Hematopoietic multipotent progenitor cell treated with erythropoietin and hydrocortisone succinate and interleukin-3 and kit ligand, for 15 days (in vitro differentiated cells): Measurements from ENCODE around the gene TMEM109.

Source experiments
- DNase-seq: peaks from one replicate; pipeline ENCODE4 v3.0.0-alpha.2; 2015; ENCODE audit warnings: low spot score

Gene TMEM109

GRCh38 chr11:60925868-60926267, 11.9 kb downstream of the TMEM109 start:
- no peak for DNase-seq

- DNase-seq, result no peak
Measured at GRCh38 chr11:60926500-60926899, 12.5 kb downstream of the TMEM109 start.

GRCh38 chr11:60927061-60927592, 13.2 kb downstream of the TMEM109 start:
- no peak for DNase-seq

- DNase-seq, result no peak
Measured at GRCh38 chr11:60927600-60927999, 13.6 kb downstream of the TMEM109 start.

GRCh38 chr11:60928563-60929001, 14.6 kb downstream of the TMEM109 start:
- no peak for DNase-seq

GRCh38 chr11:60929764-60930163, 15.8 kb downstream of the TMEM109 start:
- no peak for DNase-seq

- DNase-seq, result no peak
Measured at GRCh38 chr11:60930394-60930793, 16.4 kb downstream of the TMEM109 start.

- DNase-seq, result no peak
Measured at GRCh38 chr11:60931917-60932316, 18.0 kb downstream of the TMEM109 start.

- DNase-seq, result no peak
Measured at GRCh38 chr11:60932605-60933356, 18.8 kb downstream of the TMEM109 start.

GRCh38 chr11:60933416-60934123, 19.6 kb downstream of the TMEM109 start:
- DNase-seq, result no peak

GRCh38 chr11:60934124-60934789, 20.3 kb downstream of the TMEM109 start:
- DNase-seq, result no peak

GRCh38 chr11:60934790-60935605, 21.0 kb downstream of the TMEM109 start:
- DNase-seq, result no peak

GRCh38 chr11:60935676-60936442, 21.9 kb downstream of the TMEM109 start:
- DNase-seq, result no peak

GRCh38 chr11:60936467-60937143, 22.6 kb downstream of the TMEM109 start:
- no peak for DNase-seq

GRCh38 chr11:60937144-60937527, 23.2 kb downstream of the TMEM109 start:
- DNase-seq, result no peak

GRCh38 chr11:60937811-60938210, 23.9 kb downstream of the TMEM109 start:
- no peak for DNase-seq

GRCh38 chr11:60938500-60938899, 24.5 kb downstream of the TMEM109 start:
- DNase-seq, result no peak

GRCh38 chr11:60939301-60939700, 25.3 kb downstream of the TMEM109 start:
- no peak for DNase-seq

- DNase-seq, result no peak
Measured at GRCh38 chr11:60939855-60940254, 25.9 kb downstream of the TMEM109 start.

- no peak for DNase-seq
Measured at GRCh38 chr11:60941371-60942119, 27.6 kb downstream of the TMEM109 start.
